ENCODE results near the gene SARM1.

GRCh38 chr17:28399808-28400207, 28.3 kb downstream of the SARM1 start:
- TF ChIP-seq GATA2 (IDR thresholded peaks at IDR 0.05; ENCODE audit: low read depth, low read length): no peak
- no peak for TF ChIP-seq GATA3 (IDR thresholded peaks at IDR 0.05; ENCODE audit: low read depth, low read length)
